ENCODE data around the gene ELOVL1. TPM values are rescaled to one million over a fixed set of nuclear protein-coding genes. Genes with fewer than 3 reads are reported as not detected.

Gene ELOVL1
- total and polyA plus RNA-seq, 2 experiments from 2014 or later, result 16.7 to 23.3 TPM

DNA sequence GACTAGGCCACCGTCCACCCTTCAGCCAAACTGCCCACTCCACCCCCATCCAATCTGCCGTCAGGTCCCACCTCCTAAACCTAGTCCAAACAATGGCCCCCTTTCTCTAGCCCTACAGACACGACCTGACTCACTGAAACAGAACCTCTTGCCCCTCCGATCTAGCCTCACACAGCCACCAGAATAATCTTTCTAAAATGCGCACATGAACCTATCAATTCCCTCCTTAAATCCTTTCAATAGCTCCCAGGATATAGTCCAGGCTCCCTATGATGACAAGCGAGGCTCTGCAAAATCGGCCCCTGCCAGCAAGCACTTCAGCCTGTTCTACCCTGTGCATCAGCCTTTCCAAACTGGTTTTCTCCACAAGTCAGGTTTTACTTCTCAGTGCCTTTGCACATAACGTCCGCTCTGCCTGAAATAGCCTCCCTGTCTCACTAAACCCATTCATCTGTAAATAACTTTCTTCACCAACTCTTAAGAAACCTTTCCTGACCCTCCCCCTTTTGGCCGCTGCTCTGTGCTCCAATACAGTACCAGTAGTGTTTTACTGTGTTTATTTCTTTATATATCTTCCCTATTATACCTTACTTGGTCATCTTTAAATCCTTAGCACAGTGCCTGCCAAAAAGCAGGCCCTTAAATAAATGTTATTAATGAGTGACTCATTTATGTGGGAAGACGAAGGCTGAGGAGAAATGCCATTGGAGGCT, 18.1 kb downstream of the ELOVL1 start:
- peak; percentile 1 for ATAC-seq
- H3K4me3 ChIP-seq, result peak overlapping the region; percentile 84
- H3K27ac ChIP-seq (ENCODE audit: low read depth), result peak overlapping the region; percentile 94
- H3K36me3 ChIP-seq (ENCODE audit: insufficient read depth), result no peaks in the 10 kb centered on the region
- peaks cover 13% of the 10 kb centered on the region; the same call in 1 of the 2 replicates for H3F3A ChIP-seq (replicated peaks; ENCODE audit: low read depth)
- peak overlapping the region; percentile 99 for H3K27ac Mint-ChIP-seq
- peak overlapping the region; percentile 81 for H3K4me2 ChIP-seq
- H3K27me3 Mint-ChIP-seq (ENCODE audit: insufficient read depth, low read depth, poor library complexity), result peaks cover 3% of the 10 kb centered on the region
- peaks cover 20% of the 10 kb centered on the region for H3K4me1 ChIP-seq (ENCODE audit: insufficient read depth)
- no peaks in the 10 kb centered on the region for H3K79me2 ChIP-seq (replicated peaks; ENCODE audit: insufficient read depth)
- no peaks in the 10 kb centered on the region for H4K20me1 ChIP-seq (replicated peaks; ENCODE audit: insufficient read depth)
- H3K4me3 Mint-ChIP-seq, result peak overlapping the region; percentile 77
- H3K27me3 ChIP-seq (ENCODE audit: insufficient read depth), result peaks cover 18% of the 10 kb centered on the region
- peaks cover 29% of the 10 kb centered on the region for H3K4me1 Mint-ChIP-seq
- no peaks in the 10 kb centered on the region for H3K36me3 Mint-ChIP-seq (ENCODE audit: low read depth)
- TF ChIP-seq POLR2AphosphoS5 (IDR thresholded peaks at IDR 0.05; ENCODE audit: low read depth) (peak; percentile 86), EZH2 (IDR thresholded peaks at IDR 0.05; ENCODE audit: low read depth, unreplicated experiment) (no peak)
- TF ChIP-seq, protein P1, sequence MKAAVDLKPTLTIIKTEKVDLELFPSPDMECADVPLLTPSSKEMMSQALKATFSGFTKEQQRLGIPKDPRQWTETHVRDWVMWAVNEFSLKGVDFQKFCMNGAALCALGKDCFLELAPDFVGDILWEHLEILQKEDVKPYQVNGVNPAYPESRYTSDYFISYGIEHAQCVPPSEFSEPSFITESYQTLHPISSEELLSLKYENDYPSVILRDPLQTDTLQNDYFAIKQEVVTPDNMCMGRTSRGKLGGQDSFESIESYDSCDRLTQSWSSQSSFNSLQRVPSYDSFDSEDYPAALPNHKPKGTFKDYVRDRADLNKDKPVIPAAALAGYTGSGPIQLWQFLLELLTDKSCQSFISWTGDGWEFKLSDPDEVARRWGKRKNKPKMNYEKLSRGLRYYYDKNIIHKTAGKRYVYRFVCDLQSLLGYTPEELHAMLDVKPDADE (IDR thresholded peaks at IDR 0.05), result 0 out of 2 replicates have a peak, but pooled peaks have one; percentile 14
- H3K9me2 ChIP-seq (ENCODE audit: insufficient read depth), result no peaks in the 10 kb centered on the region
- H2AFZ ChIP-seq, result peak overlapping the region; percentile 64
- peak; percentile 41 for DNase-seq (ENCODE audit: low spot score)
- H3K9me3 Mint-ChIP-seq, result no peaks in the 10 kb centered on the region

GRCh38 chr1:43348809-43349593, 18.8 kb downstream of the ELOVL1 start:
- peak overlapping the region; percentile 85 for H2AFZ ChIP-seq
- peak overlapping the region; percentile 94 for H3K27ac ChIP-seq (ENCODE audit: low read depth)
- H3K4me3 ChIP-seq, result peak overlapping the region; percentile 84
- Mint-ChIP-seq H3K9me3 (no peaks in the 10 kb centered on the region), H3K4me3 (peak overlapping the region; percentile 77), H3K27ac (peak overlapping the region; percentile 99), H3K36me3 (ENCODE audit: low read depth) (no peaks in the 10 kb centered on the region), H3K27me3 (ENCODE audit: insufficient read depth, low read depth, poor library complexity) (no peaks in the 10 kb centered on the region), H3K4me1 (peaks cover 32% of the 10 kb centered on the region)
- peaks cover 13% of the 10 kb centered on the region; the same call in 1 of the 2 replicates for H3F3A ChIP-seq (replicated peaks; ENCODE audit: low read depth)
- no peaks in the 10 kb centered on the region for H4K20me1 ChIP-seq (replicated peaks; ENCODE audit: insufficient read depth)
- H3K4me1 ChIP-seq (ENCODE audit: insufficient read depth), result peaks cover 20% of the 10 kb centered on the region
- H3K79me2 ChIP-seq (replicated peaks; ENCODE audit: insufficient read depth), result no peaks in the 10 kb centered on the region
- peak; percentile 96 for DNase-seq (ENCODE audit: low spot score)
- peaks cover 18% of the 10 kb centered on the region for H3K27me3 ChIP-seq (ENCODE audit: insufficient read depth)
- ATAC-seq, result peak; percentile 86
- H3K4me2 ChIP-seq, result peak overlapping the region; percentile 81
- no peaks in the 10 kb centered on the region for H3K36me3 ChIP-seq (ENCODE audit: insufficient read depth)
- TF ChIP-seq POLR2AphosphoS5 (IDR thresholded peaks at IDR 0.05; ENCODE audit: low read depth), result peak; percentile 81
- TF ChIP-seq CREB1 (CRISPR knock-in tag; IDR thresholded peaks at IDR 0.05; ENCODE audit: low read depth), result peak; percentile 74
- no peak for TF ChIP-seq EZH2 (IDR thresholded peaks at IDR 0.05; ENCODE audit: low read depth, unreplicated experiment)
- H3K9me2 ChIP-seq (ENCODE audit: insufficient read depth), result no peaks in the 10 kb centered on the region

DNA sequence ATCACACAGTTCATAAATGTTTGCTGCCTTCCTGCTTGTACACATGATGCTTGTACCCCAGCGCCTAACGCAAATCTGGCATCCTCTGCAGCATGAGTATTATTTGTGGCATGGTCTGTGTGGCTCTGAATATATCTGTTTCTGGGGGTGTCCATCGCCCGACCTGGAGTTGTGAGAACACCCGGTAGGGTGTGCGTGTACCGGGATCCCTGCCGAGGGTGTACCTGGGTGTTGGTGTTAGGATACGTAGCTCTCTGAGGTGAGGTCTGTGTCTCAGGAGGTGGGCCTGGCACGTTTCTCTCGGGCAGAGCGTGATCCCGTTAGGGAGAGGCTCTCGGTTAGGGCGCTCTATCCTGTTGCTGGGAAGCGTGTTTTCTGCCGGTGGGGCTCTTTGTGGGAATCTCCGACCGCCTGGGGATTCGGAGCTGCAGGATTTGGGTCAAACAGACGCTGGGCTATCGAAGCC, 19.4 kb downstream of the ELOVL1 start:
- Histone ChIP-seq H3K4me1 (ENCODE audit: insufficient read depth) (peaks cover 20% of the 10 kb centered on the region), H2AFZ (peak overlapping the region; percentile 80), H3K27ac (ENCODE audit: low read depth) (peak overlapping the region; percentile 94), H3K9me2 (ENCODE audit: insufficient read depth) (no peaks in the 10 kb centered on the region), H3F3A (replicated peaks; ENCODE audit: low read depth) (peaks cover 13% of the 10 kb centered on the region; the same call in 1 of the 2 replicates), H3K4me3 (peak overlapping the region; percentile 84), H3K36me3 (ENCODE audit: insufficient read depth) (no peaks in the 10 kb centered on the region), H3K79me2 (replicated peaks; ENCODE audit: insufficient read depth) (no peaks in the 10 kb centered on the region), H4K20me1 (replicated peaks; ENCODE audit: insufficient read depth) (no peaks in the 10 kb centered on the region), H3K4me2 (peak overlapping the region; percentile 81), H3K27me3 (ENCODE audit: insufficient read depth) (peaks cover 18% of the 10 kb centered on the region)
- DNase-seq (ENCODE audit: low spot score), result no peak
- Mint-ChIP-seq H3K9me3 (no peaks in the 10 kb centered on the region), H3K4me1 (peaks cover 35% of the 10 kb centered on the region), H3K27ac (peak overlapping the region; percentile 3; the same call in 1 of the 2 replicates), H3K27me3 (ENCODE audit: insufficient read depth, low read depth, poor library complexity) (no peaks in the 10 kb centered on the region), H3K36me3 (ENCODE audit: low read depth) (no peaks in the 10 kb centered on the region), H3K4me3 (peak overlapping the region; percentile 71)
- peak; percentile 44 for ATAC-seq
- TF ChIP-seq POLR2AphosphoS5 (IDR thresholded peaks at IDR 0.05; ENCODE audit: low read depth), result no peak
- TF ChIP-seq CREB1 (CRISPR knock-in tag; IDR thresholded peaks at IDR 0.05; ENCODE audit: low read depth), result no peak
- TF ChIP-seq EZH2 (IDR thresholded peaks at IDR 0.05; ENCODE audit: low read depth, unreplicated experiment), result no peak
- TF ChIP-seq CTCF (conservative IDR thresholded peaks at IDR 0.05; ENCODE audit: low read depth in 2 of 2), result no peak
- no peak for TF ChIP-seq STAT1 (IDR thresholded peaks at IDR 0.05; ENCODE audit: unreplicated experiment)
- no peak for TF ChIP-seq JUNB (IDR thresholded peaks at IDR 0.05; ENCODE audit: unreplicated experiment)
- TF ChIP-seq, protein P1 (IDR thresholded peaks at IDR 0.05), result no peak
- no peak for TF ChIP-seq ZNF331 (CRISPR knock-in tag; IDR thresholded peaks at IDR 0.05; ENCODE audit: low read depth)

Measured in GM23338 (cell line).